ENCODE data around the gene HSD11B1. TPM values are rescaled to one million over a fixed set of nuclear protein-coding genes. Genes with fewer than 3 reads are reported as not detected.

Gene HSD11B1
- total and polyA plus RNA-seq, 4 donors: 3.0 to 21.5 (median 12.1) TPM

DNA sequence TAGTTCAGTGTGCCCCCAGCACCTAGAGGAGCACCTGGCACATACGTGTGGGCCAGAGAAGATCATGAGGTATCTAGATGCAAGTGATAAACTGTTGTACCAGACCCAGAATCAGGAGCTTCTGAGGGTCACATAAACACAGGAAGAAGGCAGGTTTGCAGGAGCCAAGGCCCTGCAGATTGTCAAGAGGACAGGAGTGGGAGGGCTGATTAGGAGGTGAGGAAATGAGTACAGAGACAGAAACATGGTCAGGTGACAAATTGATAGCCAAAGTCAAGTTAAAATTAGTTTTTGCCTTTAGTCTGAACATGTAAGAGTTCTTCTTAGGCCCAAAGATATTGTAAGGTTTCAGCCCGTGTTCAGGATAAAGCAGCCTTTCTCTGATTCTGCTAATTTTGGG, 37.2 kb downstream of the HSD11B1 start:
- Histone ChIP-seq H3K4me3 (ENCODE audit: low read length in 2 of 2) (no peak overlapping the region), H3K9me3 (ENCODE audit: control insufficient read depth, low read length) (no peaks in the 10 kb centered on the region), H3K36me3 (ENCODE audit: control insufficient read depth in 1 of 2, insufficient read depth in 2 of 2, low read length in 1 of 2) (no peaks in the 10 kb centered on the region), H3K27ac (ENCODE audit: low read depth in 1 of 2, low read length in 2 of 2) (no peak overlapping the region), H3K4me1 (ENCODE audit: control insufficient read depth in 1 of 2, insufficient read depth in 2 of 2, low read length in 2 of 2) (no peaks in the 10 kb centered on the region), H3K27me3 (ENCODE audit: control insufficient read depth in 1 of 2, insufficient read depth in 2 of 2, low read length in 1 of 2) (no peaks in the 10 kb centered on the region)
- no peak for DNase-seq
- intact Hi-C loops (cut with DNase I): no loop called here
- WGBS, 2 donors: 83 to 85% methylated on average over 2 of the region's 2 CpGs
- no peak for ATAC-seq (ENCODE audit: low FRiP score)

DNA sequence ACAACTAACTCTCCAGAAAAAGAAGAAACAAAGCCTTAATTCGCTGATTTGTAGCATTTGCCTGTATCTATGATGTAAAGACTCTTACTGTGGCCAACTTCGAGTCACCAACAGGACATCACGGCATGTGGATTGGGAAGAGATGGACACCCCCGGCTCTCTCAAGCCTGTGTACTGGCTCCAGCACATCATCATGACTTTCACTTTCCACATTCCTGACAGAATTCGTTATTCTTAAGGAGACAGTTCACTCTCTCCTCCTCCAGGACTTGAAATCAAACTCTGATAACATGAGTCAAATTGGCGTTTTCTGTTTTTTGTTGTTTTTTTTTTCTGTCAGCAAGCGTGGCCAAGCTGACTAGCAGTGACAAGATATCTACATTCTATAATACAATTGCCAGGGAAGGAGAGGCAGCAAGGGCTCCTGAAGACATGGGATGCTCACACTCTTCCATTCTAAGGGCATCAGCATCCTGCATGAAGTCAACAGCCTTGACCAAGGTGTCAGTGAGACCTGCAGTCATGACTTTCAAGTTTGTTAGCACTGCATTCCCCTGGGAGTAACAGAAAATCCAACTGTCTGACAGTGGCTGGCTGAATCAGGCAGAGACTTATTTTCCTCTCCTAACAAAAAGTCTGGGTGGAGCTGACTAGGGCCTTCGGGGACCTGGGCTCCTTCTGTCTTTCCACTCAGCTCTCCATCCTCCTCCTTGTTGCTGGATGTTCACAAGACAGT, 37.9 kb downstream of the HSD11B1 start:
- intact Hi-C loops (cut with DNase I): no loop called here
- Histone ChIP-seq H3K4me1 (ENCODE audit: control insufficient read depth in 1 of 2, insufficient read depth in 2 of 2, low read length in 2 of 2) (no peaks in the 10 kb centered on the region), H3K4me3 (ENCODE audit: low read length in 2 of 2) (no peak overlapping the region), H3K27me3 (ENCODE audit: control insufficient read depth in 1 of 2, insufficient read depth in 2 of 2, low read length in 1 of 2) (no peaks in the 10 kb centered on the region), H3K36me3 (ENCODE audit: control insufficient read depth in 1 of 2, insufficient read depth in 2 of 2, low read length in 1 of 2) (no peaks in the 10 kb centered on the region), H3K27ac (ENCODE audit: low read depth in 1 of 2, low read length in 2 of 2) (no peak overlapping the region), H3K9me3 (ENCODE audit: control insufficient read depth, low read length) (no peaks in the 10 kb centered on the region)
- ATAC-seq (ENCODE audit: low FRiP score) (peak; percentile 76), DNase-seq (no peak)
- 53 to 54% methylated on average over 8 of the region's 8 CpGs for whole genome bisulfite sequencing, 2 donors

DNA sequence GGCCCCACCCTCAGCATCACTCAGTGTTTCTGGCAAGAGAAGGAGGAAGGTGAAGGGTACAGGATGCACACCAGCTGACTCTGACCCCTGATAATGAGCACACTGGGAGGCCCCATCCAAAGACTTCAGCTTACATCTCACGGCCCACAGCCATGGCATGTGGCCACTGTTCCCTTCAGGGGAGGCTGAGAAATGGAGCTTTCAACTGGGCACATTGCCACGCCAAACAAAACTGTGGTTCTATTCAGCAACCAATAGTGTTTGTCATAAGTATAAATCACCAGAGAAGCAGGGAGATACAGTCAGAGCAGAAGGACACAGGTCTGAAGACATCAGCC, 38.5 kb downstream of the HSD11B1 start:
- ATAC-seq (ENCODE audit: low FRiP score): peak; percentile 16
- Histone ChIP-seq H3K27ac (ENCODE audit: low read depth in 1 of 2, low read length in 2 of 2) (no peak overlapping the region), H3K27me3 (ENCODE audit: control insufficient read depth in 1 of 2, insufficient read depth in 2 of 2, low read length in 1 of 2) (no peaks in the 10 kb centered on the region), H3K36me3 (ENCODE audit: control insufficient read depth in 1 of 2, insufficient read depth in 2 of 2, low read length in 1 of 2) (no peaks in the 10 kb centered on the region), H3K4me3 (ENCODE audit: low read length in 2 of 2) (no peak overlapping the region), H3K4me1 (ENCODE audit: control insufficient read depth in 1 of 2, insufficient read depth in 2 of 2, low read length in 2 of 2) (no peaks in the 10 kb centered on the region), H3K9me3 (ENCODE audit: control insufficient read depth, low read length) (no peaks in the 10 kb centered on the region)
- 41 to 48% methylated on average over 2 of the region's 2 CpGs for WGBS, 2 donors
- peak; percentile 70 to 78 for DNase-seq
- intact Hi-C loops (cut with DNase I): no loop called here

DNA sequence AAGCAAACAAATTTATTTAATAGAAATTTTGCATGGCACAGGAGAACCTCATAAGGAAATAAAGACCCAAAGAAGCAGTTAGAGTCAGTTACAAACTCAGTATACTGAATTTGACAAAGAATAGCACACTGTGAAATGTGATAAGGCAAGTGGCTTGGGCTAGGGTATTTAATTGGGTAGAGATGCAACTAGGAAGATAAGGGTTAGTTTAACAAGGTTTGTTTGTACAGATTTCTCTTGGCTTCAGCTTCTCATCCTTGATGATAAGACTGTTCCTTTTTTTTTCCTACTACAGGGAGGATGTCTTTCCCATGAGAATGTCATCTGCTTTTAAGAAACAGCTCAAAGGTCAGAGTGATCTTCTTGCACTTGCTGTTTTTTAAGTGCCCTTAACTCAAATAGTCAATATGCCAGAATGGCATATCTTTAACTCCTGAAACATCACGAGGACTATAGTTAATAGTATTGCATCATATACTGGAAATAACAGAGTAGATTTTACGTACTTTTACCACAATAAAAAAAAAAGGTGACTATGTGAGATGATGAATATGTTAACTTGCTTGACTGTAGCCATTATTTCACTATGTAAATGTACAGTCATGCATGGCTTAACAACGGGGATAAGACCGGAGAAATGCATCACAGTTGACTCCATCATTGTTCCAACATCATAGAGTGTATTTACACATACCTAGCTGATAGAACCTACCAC, 42.0 kb downstream of the HSD11B1 start:
- WGBS, 2 donors: 80 to 83% methylated on average over 4 of the region's 4 CpGs
- H3K36me3 ChIP-seq (ENCODE audit: control insufficient read depth in 1 of 2, insufficient read depth in 2 of 2, low read length in 1 of 2): no peaks in the 10 kb centered on the region
- no peak overlapping the region for H3K27ac ChIP-seq (ENCODE audit: low read depth in 1 of 2, low read length in 2 of 2)
- intact Hi-C loops (cut with DNase I): loop anchor here (5.0 kb wide), 2 partner anchors 119 to 169 kb away; no protein-coding TSS in a partner anchor
- no peak for DNase-seq
- no peak overlapping the region for H3K4me3 ChIP-seq (ENCODE audit: low read length in 2 of 2)
- ATAC-seq (ENCODE audit: low FRiP score): no peak
- no peaks in the 10 kb centered on the region for H3K27me3 ChIP-seq (ENCODE audit: control insufficient read depth in 1 of 2, insufficient read depth in 2 of 2, low read length in 1 of 2)
- no peaks in the 10 kb centered on the region for H3K9me3 ChIP-seq (ENCODE audit: control insufficient read depth, low read length)
- H3K4me1 ChIP-seq (ENCODE audit: control insufficient read depth in 1 of 2, insufficient read depth in 2 of 2, low read length in 2 of 2): no peaks in the 10 kb centered on the region

DNA sequence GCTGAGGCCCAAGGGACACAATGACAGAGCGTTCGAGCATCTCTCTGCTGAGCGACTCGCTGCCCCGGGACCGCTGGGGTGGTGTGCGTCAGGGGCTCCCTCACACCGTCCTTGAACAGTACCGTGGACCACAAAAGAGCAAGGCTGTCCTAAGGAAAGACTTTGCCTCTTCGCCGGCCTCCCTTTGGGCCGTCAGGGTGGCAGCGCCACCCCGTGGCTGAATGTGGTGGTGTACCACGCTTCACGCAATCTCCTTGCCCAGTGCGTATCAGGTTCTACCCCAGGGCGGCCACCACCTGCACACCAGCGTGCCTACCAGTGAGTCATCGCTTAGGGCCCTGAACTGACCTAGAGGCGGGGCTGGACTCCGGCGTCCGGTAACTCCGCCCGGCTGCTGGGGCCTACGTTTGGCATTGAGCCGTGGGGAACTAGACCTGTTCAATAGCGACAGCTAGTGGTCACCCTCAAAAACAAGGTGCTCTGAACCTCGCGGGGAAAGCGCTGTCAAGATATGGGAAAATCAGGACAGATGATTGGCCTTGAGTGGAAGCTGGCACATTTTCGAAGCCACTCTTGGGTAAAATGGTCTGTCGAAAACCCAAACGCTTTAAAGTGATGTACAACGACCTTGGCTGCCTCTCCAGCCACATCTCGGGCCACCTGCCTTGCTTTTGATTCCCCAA, 43.1 kb downstream of the HSD11B1 start:
- Histone ChIP-seq H3K27ac (ENCODE audit: low read depth in 1 of 2, low read length in 2 of 2) (no peak overlapping the region), H3K9me3 (ENCODE audit: control insufficient read depth, low read length) (no peaks in the 10 kb centered on the region), H3K4me1 (ENCODE audit: control insufficient read depth in 1 of 2, insufficient read depth in 2 of 2, low read length in 2 of 2) (no peaks in the 10 kb centered on the region), H3K27me3 (ENCODE audit: control insufficient read depth in 1 of 2, insufficient read depth in 2 of 2, low read length in 1 of 2) (no peaks in the 10 kb centered on the region), H3K4me3 (ENCODE audit: low read length in 2 of 2) (no peak overlapping the region), H3K36me3 (ENCODE audit: control insufficient read depth in 1 of 2, insufficient read depth in 2 of 2, low read length in 1 of 2) (no peaks in the 10 kb centered on the region)
- DNase-seq (peak; percentile 94), ATAC-seq (ENCODE audit: low FRiP score) (peak; percentile 92)
- 9 to 13% methylated on average over 37 of the region's 37 CpGs for WGBS, 2 donors
- intact Hi-C loops (cut with DNase I): loop anchor here (5.0 kb wide), 2 partner anchors 120 to 170 kb away; no protein-coding TSS in a partner anchor

DNA sequence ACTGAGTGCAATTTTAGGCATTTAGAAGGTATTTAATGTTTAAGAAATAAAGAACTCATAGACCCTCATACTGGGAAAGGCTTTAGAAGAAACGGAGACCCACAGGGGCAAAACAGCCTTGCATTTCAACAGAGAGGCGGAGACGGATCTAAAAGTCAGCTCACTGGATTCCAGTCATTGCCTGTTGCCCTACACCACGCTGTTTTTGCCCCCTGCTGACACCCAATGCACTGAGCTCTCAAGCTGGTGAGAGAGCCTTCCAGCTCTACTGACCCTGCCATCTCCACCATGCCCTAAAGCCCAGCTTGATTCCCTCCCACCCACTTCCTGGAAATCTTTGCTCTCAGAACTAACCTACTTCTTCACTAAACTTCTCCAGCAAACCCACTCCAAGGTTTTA, 44.0 kb downstream of the HSD11B1 start:
- 65 to 76% methylated on average over 4 of the region's 4 CpGs for WGBS, 2 donors
- Histone ChIP-seq H3K4me1 (ENCODE audit: control insufficient read depth in 1 of 2, insufficient read depth in 2 of 2, low read length in 2 of 2) (no peaks in the 10 kb centered on the region), H3K4me3 (ENCODE audit: low read length in 2 of 2) (no peak overlapping the region), H3K36me3 (ENCODE audit: control insufficient read depth in 1 of 2, insufficient read depth in 2 of 2, low read length in 1 of 2) (no peaks in the 10 kb centered on the region), H3K9me3 (ENCODE audit: control insufficient read depth, low read length) (no peaks in the 10 kb centered on the region), H3K27ac (ENCODE audit: low read depth in 1 of 2, low read length in 2 of 2) (no peak overlapping the region), H3K27me3 (ENCODE audit: control insufficient read depth in 1 of 2, insufficient read depth in 2 of 2, low read length in 1 of 2) (no peaks in the 10 kb centered on the region)
- DNase-seq (no peak), ATAC-seq (ENCODE audit: low FRiP score) (no peak)
- intact Hi-C loops (cut with DNase I): loop anchor here (5.0 kb wide), 2 partner anchors 121 to 171 kb away; no protein-coding TSS in a partner anchor

DNA sequence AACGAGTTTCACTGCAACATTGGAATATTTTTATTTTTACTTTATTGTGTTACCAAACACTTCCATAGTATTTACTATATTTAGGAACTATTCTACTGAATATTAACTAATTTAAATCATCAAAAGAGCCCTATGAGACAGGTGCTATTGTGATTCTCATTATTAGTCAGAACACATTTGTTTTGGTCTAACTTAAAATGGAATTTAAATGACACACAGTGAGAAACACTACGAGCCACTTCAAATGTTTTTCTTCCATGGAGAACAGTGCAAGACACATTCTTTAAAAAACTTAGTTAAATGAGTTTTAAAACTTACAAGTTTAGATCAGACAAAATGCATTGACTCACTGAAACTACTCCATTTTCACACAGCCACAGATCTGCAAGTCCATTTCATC, 44.6 kb downstream of the HSD11B1 start:
- H3K27me3 ChIP-seq (ENCODE audit: control insufficient read depth in 1 of 2, insufficient read depth in 2 of 2, low read length in 1 of 2): no peaks in the 10 kb centered on the region
- H3K4me1 ChIP-seq (ENCODE audit: control insufficient read depth in 1 of 2, insufficient read depth in 2 of 2, low read length in 2 of 2): no peaks in the 10 kb centered on the region
- intact Hi-C loops (cut with DNase I): loop anchor here (5.0 kb wide), 2 partner anchors 122 to 172 kb away; no protein-coding TSS in a partner anchor
- WGBS, 2 donors: 55 to 58% methylated on average over 2 of the region's 2 CpGs
- ATAC-seq (ENCODE audit: low FRiP score): no peak
- H3K27ac ChIP-seq (ENCODE audit: low read depth in 1 of 2, low read length in 2 of 2): no peak overlapping the region
- H3K36me3 ChIP-seq (ENCODE audit: control insufficient read depth in 1 of 2, insufficient read depth in 2 of 2, low read length in 1 of 2): no peaks in the 10 kb centered on the region
- no peak for DNase-seq
- no peak overlapping the region for H3K4me3 ChIP-seq (ENCODE audit: low read length in 2 of 2)
- H3K9me3 ChIP-seq (ENCODE audit: control insufficient read depth, low read length): no peaks in the 10 kb centered on the region

DNA sequence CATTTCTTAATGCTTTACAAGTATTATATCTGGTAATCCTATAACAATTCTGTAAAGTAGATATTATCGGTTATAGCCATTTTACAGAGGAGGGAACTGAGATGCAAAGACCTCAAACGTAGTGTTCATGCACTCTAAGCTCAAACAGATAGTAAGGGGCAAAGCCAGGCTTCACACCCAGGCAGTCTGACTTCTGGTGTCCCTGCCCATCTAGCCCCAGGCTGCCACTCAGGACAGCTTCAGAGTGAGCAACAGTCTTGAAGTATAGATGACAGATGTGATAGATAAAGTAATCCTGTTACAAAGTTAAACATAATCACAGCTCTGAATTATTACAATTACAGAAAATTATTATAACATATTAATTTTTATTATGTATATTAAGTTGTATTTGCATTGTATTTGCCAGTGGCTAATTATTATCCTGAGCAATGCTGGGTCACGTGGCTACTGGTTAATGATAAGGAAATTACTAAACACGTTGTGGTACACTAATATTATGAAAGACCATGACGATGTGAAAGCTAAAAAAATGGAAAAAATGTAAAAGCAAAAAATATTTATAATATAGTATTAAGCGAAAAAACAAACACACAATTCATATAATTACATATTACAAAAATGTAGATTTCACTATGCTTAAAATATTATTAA, 45.2 kb downstream of the HSD11B1 start:
- DNase-seq (no peak), ATAC-seq (ENCODE audit: low FRiP score) (no peak)
- H3K9me3 ChIP-seq (ENCODE audit: control insufficient read depth, low read length): no peaks in the 10 kb centered on the region
- H3K27me3 ChIP-seq (ENCODE audit: control insufficient read depth in 1 of 2, insufficient read depth in 2 of 2, low read length in 1 of 2): no peaks in the 10 kb centered on the region
- intact Hi-C loops (cut with DNase I): loop anchor here (5.0 kb wide), 2 partner anchors 122 to 172 kb away; no protein-coding TSS in a partner anchor
- H3K27ac ChIP-seq (ENCODE audit: low read depth in 1 of 2, low read length in 2 of 2): no peak overlapping the region
- H3K4me1 ChIP-seq (ENCODE audit: control insufficient read depth in 1 of 2, insufficient read depth in 2 of 2, low read length in 2 of 2): no peaks in the 10 kb centered on the region
- no peak overlapping the region for H3K4me3 ChIP-seq (ENCODE audit: low read length in 2 of 2)
- 74 to 77% methylated on average over 6 of the region's 6 CpGs for WGBS, 2 donors
- no peaks in the 10 kb centered on the region for H3K36me3 ChIP-seq (ENCODE audit: control insufficient read depth in 1 of 2, insufficient read depth in 2 of 2, low read length in 1 of 2)

Measured in aorta (tissue), 5 donors.